ENCODE measurements around the gene TCF20. TPM values are rescaled to one million over a fixed set of nuclear protein-coding genes. Genes with fewer than 3 reads are reported as not detected.
A peak's percentile ranks its signal among the peaks of the same experiment; 100 is the strongest.

Gene TCF20
- total RNA-seq, result 10 to 100 TPM; 35.0 to 41.3 TPM
- 10 to 100 TPM; 24.8 to 27.7 (median 25.1) TPM for polyA plus RNA-seq (ENCODE audit: insufficient read length in 6 of 6)
- long read RNA-seq, donor 1, full-length matches to known transcripts, result 6 of 19 reads
- long read RNA-seq, donor 1, partial matches to known transcripts, result 13 of 19 reads
- long read RNA-seq, donor 1, other reads (novel, unspliced or antisense), result 0 of 19 reads
- long read RNA-seq, donor 2, full-length matches to known transcripts, result 6 of 13 reads
- long read RNA-seq, donor 2, partial matches to known transcripts, result 0 of 13 reads
- long read RNA-seq, donor 2, other reads (novel, unspliced or antisense), result 7 of 13 reads
- long read RNA-seq, donor 3, full-length matches to known transcripts, result 5 of 5 reads
- long read RNA-seq, donor 3, partial matches to known transcripts, result 0 of 5 reads
- long read RNA-seq, donor 3, other reads (novel, unspliced or antisense), result 0 of 5 reads
- long read RNA-seq, donor 4, partial matches to known transcripts, result 0 of 1 reads
- long read RNA-seq, donor 4, other reads (novel, unspliced or antisense), result 1 of 1 reads
- long read RNA-seq, donor 5, full-length matches to known transcripts, result 6 of 6 reads
- long read RNA-seq, donor 5, partial matches to known transcripts, result 0 of 6 reads
- long read RNA-seq, donor 5, other reads (novel, unspliced or antisense), result 0 of 6 reads
- long read RNA-seq, donor 6, partial matches to known transcripts, result 0 of 8 reads
- long read RNA-seq, donor 6, other reads (novel, unspliced or antisense), result 5 of 8 reads
- long read RNA-seq, donor 7, full-length matches to known transcripts, result 4 of 4 reads
- long read RNA-seq, donor 7, partial matches to known transcripts, result 0 of 4 reads
- long read RNA-seq, donor 7, other reads (novel, unspliced or antisense), result 0 of 4 reads
- long read RNA-seq, donor 8, full-length matches to known transcripts, result 9 of 14 reads
- long read RNA-seq, donor 8, partial matches to known transcripts, result 0 of 14 reads
- long read RNA-seq, donor 8, other reads (novel, unspliced or antisense), result 5 of 14 reads
- long read RNA-seq, donor 9, partial matches to known transcripts, result 0 of 1 reads
- long read RNA-seq, donor 9, other reads (novel, unspliced or antisense), result 0 of 1 reads
- long read RNA-seq, donor 10, partial matches to known transcripts, result 0 of 1 reads
- long read RNA-seq, donor 10, other reads (novel, unspliced or antisense), result 1 of 1 reads
- long read RNA-seq, donor 11, full-length matches to known transcripts, result 6 of 49 reads
- long read RNA-seq, donor 11, partial matches to known transcripts, result 43 of 49 reads
- long read RNA-seq, donor 11, other reads (novel, unspliced or antisense), result 0 of 49 reads
- long read RNA-seq, donor 12, full-length matches to known transcripts, result 5 of 5 reads
- long read RNA-seq, donor 12, partial matches to known transcripts, result 0 of 5 reads
- long read RNA-seq, donor 12, other reads (novel, unspliced or antisense), result 0 of 5 reads

GRCh38 chr22:42270510-42271190, at the start of gene TCF20:
TCF20 (minus strand) TSS chr22:42270653; CDS start chr22:42215305, 55,348 bp downstream.
- Histone ChIP-seq H3K4me3 (peak within 1 kb of the TSS; percentile 100), H3K36me3 (no peaks in the 10 kb centered on the region), H3K27ac (peak within 1 kb of the TSS; percentile 74 to 84), H3K9me3 (no peaks in the 10 kb centered on the region), H3K4me1 (peaks cover 0 to 27% of the 10 kb centered on the region in 2 donors), H3K27me3 (no peaks in the 10 kb centered on the region)
- intact Hi-C loops (cut with DNase I), result no loop called here
- ATAC-seq, result peak; percentile 71
- DNase-seq, result peak; percentile 80 to 94 (median 83)
- TF ChIP-seq CTCF (IDR thresholded peaks at IDR 0.05), result no peak

GRCh38 chr22:42319386-42319785, 48.9 kb upstream of the TCF20 start:
- no peak for ATAC-seq
- intact Hi-C loops (cut with DNase I), result no loop called here
- no peak overlapping the region for H3K4me3 ChIP-seq
- H3K4me1 ChIP-seq, result peaks cover 0 to 2% of the 10 kb centered on the region in 2 donors
- no peak overlapping the region for H3K27ac ChIP-seq
- H3K27me3 ChIP-seq, result peaks cover 0 to 11% of the 10 kb centered on the region in 2 donors
- DNase-seq, result no peak
- no peak for TF ChIP-seq CTCF (IDR thresholded peaks at IDR 0.05)
- no peaks in the 10 kb centered on the region for H3K9me3 ChIP-seq
- H3K36me3 ChIP-seq, result no peaks in the 10 kb centered on the region

GRCh38 chr22:42318967-42319366, 48.5 kb upstream of the TCF20 start:
- DNase-seq, result no peak
- peaks cover 0 to 15% of the 10 kb centered on the region in 2 donors for H3K27me3 ChIP-seq
- no peak overlapping the region for H3K4me3 ChIP-seq
- no peak for ATAC-seq
- H3K36me3 ChIP-seq, result no peaks in the 10 kb centered on the region
- TF ChIP-seq CTCF (IDR thresholded peaks at IDR 0.05), result no peak
- intact Hi-C loops (cut with DNase I), result no loop called here
- peaks cover 0 to 6% of the 10 kb centered on the region in 2 donors for H3K4me1 ChIP-seq
- no peaks in the 10 kb centered on the region for H3K9me3 ChIP-seq
- no peak overlapping the region for H3K27ac ChIP-seq

- TF ChIP-seq CTCF (IDR thresholded peaks at IDR 0.05), result no peak
- Histone ChIP-seq H3K4me1 (peaks cover 0 to 9% of the 10 kb centered on the region in 2 donors), H3K36me3 (no peaks in the 10 kb centered on the region), H3K27me3 (peaks cover 0 to 19% of the 10 kb centered on the region in 2 donors), H3K4me3 (no peak overlapping the region), H3K9me3 (no peaks in the 10 kb centered on the region), H3K27ac (peak overlapping the region in 1 of 2 donors; percentile 13)
- peak; percentile 78 for ATAC-seq
- DNase-seq, result peak in 2 of 4 donors; percentile 66 to 72
- intact Hi-C loops (cut with DNase I), result no loop called here
Observed at GRCh38 chr22:42317691-42318547, 47.5 kb upstream of the TCF20 start.

All from left lung (tissue), 14 donors.